Measurements from ENCODE around the gene KLF5.
"Not testable (repeated sequence)": the region's sequence is repeated elsewhere in the genome, so short reads cannot be mapped to it uniquely, and the experiment has no call there.

The KLF5 gene

DNA sequence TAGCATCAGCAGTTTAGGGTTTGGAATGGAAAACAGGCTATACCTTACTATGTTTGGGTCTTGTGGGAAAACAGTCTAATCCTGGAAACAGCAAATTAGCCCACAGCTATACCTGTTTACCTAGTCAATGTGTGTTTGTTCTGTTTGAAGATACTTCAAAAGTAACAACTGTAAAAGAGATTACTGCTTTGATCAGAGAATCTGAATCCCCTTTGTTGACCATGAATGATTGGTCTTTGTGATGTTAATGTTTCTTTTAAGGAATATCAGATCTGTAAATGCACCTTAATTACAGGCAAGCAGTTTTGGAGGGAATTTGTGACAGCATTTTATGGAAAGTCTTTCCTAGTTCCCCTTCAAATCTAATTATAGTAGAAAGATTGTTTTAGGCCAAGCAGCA is 20.7 kb upstream of the KLF5 start:
- Histone ChIP-seq H3K9me3 (ENCODE audit: low read depth, low read length) (no peaks in the 10 kb centered on the region), H3K4me3 (no peak overlapping the region), H3K27ac (no peak overlapping the region), H3K36me3 (ENCODE audit: insufficient read depth, low read length) (no peaks in the 10 kb centered on the region), H3K9ac (ENCODE audit: insufficient read length) (no peak overlapping the region)
- DNase-seq (ENCODE audit: low read depth, low spot score): no peak
- no peak for TF ChIP-seq POLR2AphosphoS5 (IDR thresholded peaks at IDR 0.05; ENCODE audit: borderline replicate concordance, low read depth, low read length)
- TF ChIP-seq EZH2 (IDR thresholded peaks at IDR 0.05): no peak
- no peak for TF ChIP-seq FOXP2 (optimal IDR thresholded peaks at IDR 0.05; ENCODE audit: control extremely low read depth, extremely low read length, insufficient read depth)

DNA sequence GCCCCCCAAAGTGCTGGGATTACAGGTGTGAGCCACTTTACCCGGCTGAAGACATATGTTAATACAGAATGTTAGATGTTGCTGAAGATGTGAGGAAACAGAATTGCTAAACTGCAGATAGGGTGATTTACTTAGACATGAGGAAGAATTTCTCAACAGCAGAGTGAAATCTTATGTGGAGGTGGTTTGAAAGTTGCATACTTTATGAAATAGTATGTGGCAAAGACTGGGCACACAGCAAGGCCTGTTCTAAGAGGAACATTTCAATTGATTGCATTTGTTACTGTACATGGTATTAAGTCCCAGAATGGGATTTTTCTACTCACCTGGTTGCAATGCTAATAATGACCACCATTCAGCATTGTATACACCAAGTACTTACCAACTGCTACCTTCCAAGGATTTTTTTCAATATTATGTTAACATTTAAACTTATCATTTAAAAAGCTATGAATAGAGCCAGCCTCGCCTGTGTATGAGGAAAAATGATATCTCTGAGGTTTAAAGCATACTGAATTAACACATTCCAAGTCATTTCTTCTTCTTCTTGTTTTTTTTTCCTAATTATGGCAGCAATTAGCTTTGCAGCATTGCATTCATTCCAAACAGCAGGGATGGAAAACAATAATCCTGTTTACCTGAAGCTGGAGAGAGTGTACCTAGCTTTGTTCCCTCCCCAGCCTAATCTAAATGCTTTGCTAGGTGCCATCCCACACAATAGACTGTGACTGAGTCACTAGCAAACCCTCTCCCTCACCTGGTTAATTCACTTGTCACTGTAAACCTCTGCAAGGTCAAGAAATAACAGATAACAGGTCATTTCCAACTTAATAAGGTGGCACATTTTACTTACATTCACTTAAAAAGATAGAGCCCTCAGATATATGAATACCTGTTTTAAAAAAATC is 19.4 kb upstream of the KLF5 start:
- H3K36me3 ChIP-seq (ENCODE audit: insufficient read depth, low read length): no peaks in the 10 kb centered on the region

GRCh38 chr13:73040484-73040883 is 18.3 kb upstream of the KLF5 start:
- Histone ChIP-seq H3K27ac (no peak overlapping the region), H3K4me3 (no peak overlapping the region), H3K9ac (ENCODE audit: insufficient read length) (no peak overlapping the region), H3K9me3 (ENCODE audit: low read depth, low read length) (no peaks in the 10 kb centered on the region), H3K36me3 (ENCODE audit: insufficient read depth, low read length) (no peaks in the 10 kb centered on the region)
- no peak for DNase-seq (ENCODE audit: low read depth, low spot score)
- TF ChIP-seq POLR2AphosphoS5 (IDR thresholded peaks at IDR 0.05; ENCODE audit: borderline replicate concordance, low read depth, low read length): no peak
- TF ChIP-seq EZH2 (IDR thresholded peaks at IDR 0.05): no peak
- no peak for TF ChIP-seq FOXP2 (optimal IDR thresholded peaks at IDR 0.05; ENCODE audit: control extremely low read depth, extremely low read length, insufficient read depth)

More for the DNA sequence above, 19.4 kb upstream of the KLF5 start:
- Histone ChIP-seq H3K9me3 (ENCODE audit: low read depth, low read length) (no peaks in the 10 kb centered on the region), H3K9ac (ENCODE audit: insufficient read length) (no peak overlapping the region), H3K4me3 (no peak overlapping the region), H3K27ac (no peak overlapping the region)
- TF ChIP-seq EZH2 (IDR thresholded peaks at IDR 0.05): no peak
- no peak for TF ChIP-seq FOXP2 (optimal IDR thresholded peaks at IDR 0.05; ENCODE audit: control extremely low read depth, extremely low read length, insufficient read depth)
- TF ChIP-seq POLR2AphosphoS5 (IDR thresholded peaks at IDR 0.05; ENCODE audit: borderline replicate concordance, low read depth, low read length): no peak
- no peak for DNase-seq (ENCODE audit: low read depth, low spot score)

DNA sequence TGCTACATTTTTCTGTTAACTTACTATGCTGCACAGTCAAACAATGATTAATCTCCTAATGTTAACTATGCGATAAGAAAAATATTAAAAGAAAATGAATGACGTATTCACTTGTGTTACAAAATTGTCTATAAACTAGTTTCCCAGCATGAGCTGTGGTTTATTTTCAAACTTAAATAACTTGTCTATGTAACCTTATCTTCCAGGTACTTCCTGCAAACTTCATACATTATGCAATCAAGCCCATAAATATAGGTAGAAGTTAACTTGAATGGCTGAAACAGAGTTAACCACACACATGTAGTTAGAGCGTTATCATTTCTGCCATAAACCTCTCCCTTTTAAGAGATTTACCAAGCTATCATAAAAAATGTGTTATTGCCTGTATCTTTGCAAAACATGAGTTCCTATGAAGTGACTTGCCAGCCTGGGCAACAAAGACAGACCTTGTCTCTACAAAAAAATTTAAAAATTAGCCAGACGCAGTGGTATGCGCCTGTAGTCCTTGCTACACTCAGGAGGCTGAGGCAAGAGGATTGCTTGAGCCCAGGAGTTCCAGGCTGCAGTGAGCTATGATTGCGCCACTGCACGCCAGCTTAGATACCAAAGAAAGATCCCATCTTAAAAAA is 17.7 kb upstream of the KLF5 start:
- no peak for TF ChIP-seq FOXP2 (optimal IDR thresholded peaks at IDR 0.05; ENCODE audit: control extremely low read depth, extremely low read length, insufficient read depth)
- no peak for TF ChIP-seq POLR2AphosphoS5 (IDR thresholded peaks at IDR 0.05; ENCODE audit: borderline replicate concordance, low read depth, low read length)
- no peak for TF ChIP-seq EZH2 (IDR thresholded peaks at IDR 0.05)
- no peak for DNase-seq (ENCODE audit: low read depth, low spot score)
- no peak overlapping the region for H3K4me3 ChIP-seq

GRCh38 chr13:73045031-73045430 is 13.8 kb upstream of the KLF5 start:
- no peak for DNase-seq (ENCODE audit: low read depth, low spot score)
- Histone ChIP-seq H3K27ac (no peak overlapping the region), H3K36me3 (ENCODE audit: insufficient read depth, low read length) (no peaks in the 10 kb centered on the region), H3K4me3 (no peak overlapping the region), H3K9me3 (ENCODE audit: low read depth, low read length) (no peaks in the 10 kb centered on the region), H3K9ac (ENCODE audit: insufficient read length) (no peak overlapping the region)
- no peak for TF ChIP-seq EZH2 (IDR thresholded peaks at IDR 0.05)
- no peak for TF ChIP-seq FOXP2 (optimal IDR thresholded peaks at IDR 0.05; ENCODE audit: control extremely low read depth, extremely low read length, insufficient read depth)
- no peak for TF ChIP-seq POLR2AphosphoS5 (IDR thresholded peaks at IDR 0.05; ENCODE audit: borderline replicate concordance, low read depth, low read length)

More for the DNA sequence above, 17.7 kb upstream of the KLF5 start:
- no peak overlapping the region for H3K9ac ChIP-seq (ENCODE audit: insufficient read length)
- H3K36me3 ChIP-seq (ENCODE audit: insufficient read depth, low read length): no peaks in the 10 kb centered on the region
- no peak overlapping the region for H3K27ac ChIP-seq
- no peaks in the 10 kb centered on the region for H3K9me3 ChIP-seq (ENCODE audit: low read depth, low read length)

DNA sequence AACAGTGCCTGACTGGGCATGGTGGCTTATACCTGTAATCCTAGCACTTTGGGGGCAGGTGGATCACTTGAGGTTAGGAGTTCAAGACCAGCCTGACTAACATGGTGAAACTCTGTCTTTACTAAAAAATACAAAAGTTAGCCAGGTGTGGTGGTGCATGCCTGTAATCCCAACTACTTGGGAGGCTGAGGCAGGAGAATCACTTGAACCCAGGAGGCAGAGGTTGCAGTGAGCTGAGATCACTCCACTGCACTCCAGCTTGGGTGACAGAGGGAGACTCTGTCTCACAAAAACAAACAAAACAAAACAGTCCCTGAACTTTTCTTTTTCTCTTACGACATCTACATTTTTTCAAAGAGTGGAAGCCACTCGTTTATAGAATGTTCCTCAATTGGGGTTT is 10.2 kb upstream of the KLF5 start:
- not testable (repeated sequence) for H3K27ac ChIP-seq; H3K9me3 ChIP-seq (ENCODE audit: low read depth, low read length); H3K4me3 ChIP-seq; DNase-seq (ENCODE audit: low read depth, low spot score); H3K36me3 ChIP-seq (ENCODE audit: insufficient read depth, low read length); H3K9ac ChIP-seq (ENCODE audit: insufficient read length)

DNA sequence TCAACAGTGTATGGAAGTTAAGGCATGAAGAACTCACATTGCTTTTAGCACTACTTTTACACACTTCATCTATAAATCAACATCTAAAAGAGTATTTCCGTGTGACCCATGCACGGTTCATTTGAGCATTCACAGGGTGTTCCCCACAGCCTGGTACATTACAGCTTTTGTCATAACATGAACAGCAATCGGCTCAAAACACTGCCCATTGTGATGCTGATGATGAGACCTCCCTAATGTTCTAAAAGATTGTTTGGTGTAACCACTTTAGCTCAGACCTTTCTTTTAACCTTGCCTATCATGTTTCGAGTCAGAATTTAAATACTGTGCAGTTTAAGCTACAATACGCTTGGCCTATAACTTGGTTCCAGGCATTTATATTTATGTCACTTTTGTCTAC is 4.1 kb upstream of the KLF5 start:
- Histone ChIP-seq H3K4me3 (no peak overlapping the region), H3K27ac (no peak overlapping the region), H3K36me3 (ENCODE audit: insufficient read depth, low read length) (no peaks in the 10 kb centered on the region), H3K9me3 (ENCODE audit: low read depth, low read length) (no peaks in the 10 kb centered on the region), H3K9ac (ENCODE audit: insufficient read length) (no peak overlapping the region)
- DNase-seq (ENCODE audit: low read depth, low spot score): no peak
- TF ChIP-seq EZH2 (IDR thresholded peaks at IDR 0.05) (no peak), POLR2AphosphoS5 (IDR thresholded peaks at IDR 0.05; ENCODE audit: borderline replicate concordance, low read depth, low read length) (no peak), FOXP2 (optimal IDR thresholded peaks at IDR 0.05; ENCODE audit: control extremely low read depth, extremely low read length, insufficient read depth) (no peak)

DNA sequence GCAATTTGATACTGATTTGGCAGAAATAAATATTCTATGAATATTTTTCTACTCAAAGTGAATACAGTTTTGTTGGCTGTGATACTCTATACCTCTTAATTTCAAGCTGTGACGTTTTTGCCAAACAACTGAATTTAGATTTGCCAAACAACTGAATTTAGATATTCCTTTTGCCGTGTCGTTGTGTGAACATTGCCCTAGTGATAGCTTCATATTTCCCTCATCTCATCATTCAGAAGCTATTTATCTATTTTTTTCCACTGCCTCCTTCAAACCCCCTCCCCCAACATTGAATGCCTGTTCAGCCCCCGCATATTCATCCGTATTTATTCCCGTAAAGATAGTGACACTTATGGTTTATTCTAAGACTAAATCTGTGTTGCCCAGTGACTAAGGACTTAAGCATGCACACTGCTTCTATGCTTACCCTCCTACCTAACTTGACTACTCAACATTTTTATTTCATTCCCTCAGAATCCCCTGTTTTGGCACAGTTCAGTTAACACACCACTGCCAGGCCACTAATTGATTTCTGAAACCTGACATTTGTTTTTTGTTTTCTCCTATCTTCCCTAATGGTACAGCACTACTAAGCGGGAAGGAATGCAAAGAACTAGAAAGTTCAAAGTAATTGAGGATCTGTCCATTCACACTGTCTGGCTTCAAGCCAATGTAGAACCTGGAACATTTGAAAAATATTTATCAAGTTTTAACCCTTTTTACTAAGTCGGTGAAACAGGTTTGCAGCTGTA is 2.8 kb upstream of the KLF5 start:
- Histone ChIP-seq H3K9ac (ENCODE audit: insufficient read length) (no peak overlapping the region), H3K4me3 (no peak overlapping the region), H3K27ac (no peak overlapping the region), H3K36me3 (ENCODE audit: insufficient read depth, low read length) (no peaks in the 10 kb centered on the region), H3K9me3 (ENCODE audit: low read depth, low read length) (no peaks in the 10 kb centered on the region)
- TF ChIP-seq FOXP2 (optimal IDR thresholded peaks at IDR 0.05; ENCODE audit: control extremely low read depth, extremely low read length, insufficient read depth) (no peak), EZH2 (IDR thresholded peaks at IDR 0.05) (no peak)
- no peak for DNase-seq (ENCODE audit: low read depth, low spot score)
